GM23338 (cell line): ENCODE measurements around the gene CRK. TPM values are rescaled to one million over a fixed set of nuclear protein-coding genes. Genes with fewer than 3 reads are reported as not detected.

ENCODE experiments used
- ATAC-seq: fragments of 200-7000 bp; cut with Tn5 transposase; 3 replicates; pipeline ENCODE4 v1.9.1; 2020
- DNase-seq: peaks from one replicate; pipeline ENCODE4 v3.0.0-alpha.2; 2015; ENCODE audit warnings: low spot score
- H2AFZ ChIP-seq: fragments of 200-600 bp; sonication (generic); 2 replicates; pipeline ENCODE4 v1.8.0; 2016; ENCODE audit warnings: antibody characterized with exemption, mild to moderate bottlenecking, moderate library complexity
- H3F3A ChIP-seq: fragments of 200-600 bp; sonication (generic); replicated peaks from 2 replicates; pipeline ENCODE4 v1.8.0; 2017; ENCODE audit warnings: antibody characterized with exemption, mixed run types, low read depth
- H3K27ac ChIP-seq: fragments of 200-600 bp; sonication (generic); 2 replicates; pipeline ENCODE4 v1.6.1; 2016; ENCODE audit warnings: low read depth
- H3K27me3 ChIP-seq: fragments of 200-600 bp; sonication (generic); 2 replicates; pipeline ENCODE4 v1.8.0; 2016; ENCODE audit warnings: mild to moderate bottlenecking, mixed run types, moderate library complexity; ENCODE audit not compliant: insufficient read depth
- H3K36me3 ChIP-seq: fragments of 200-600 bp; sonication (generic); 2 replicates; pipeline ENCODE4 v1.8.0; 2016; ENCODE audit warnings: mild to moderate bottlenecking; ENCODE audit not compliant: insufficient read depth
- H3K4me1 ChIP-seq: fragments of 200-600 bp; sonication (generic); 2 replicates; pipeline ENCODE4 v1.8.0; 2016; ENCODE audit warnings: mild to moderate bottlenecking, moderate library complexity; ENCODE audit not compliant: insufficient read depth
- H3K4me2 ChIP-seq: fragments of 200-600 bp; sonication (generic); 2 replicates; pipeline ENCODE4 v1.7.1; 2017; ENCODE audit warnings: mixed run types
- H3K4me3 ChIP-seq: fragments of 200-600 bp; sonication (generic); 2 replicates; pipeline ENCODE4 v1.6.1; 2016; ENCODE audit warnings: mixed run types
- H3K79me2 ChIP-seq: fragments of 200-600 bp; sonication (generic); replicated peaks from 2 replicates; pipeline ENCODE4 v1.8.0; 2017; ENCODE audit warnings: mild to moderate bottlenecking; ENCODE audit not compliant: insufficient read depth
- H3K9me2 ChIP-seq: fragments of 200-600 bp; sonication (generic); 2 replicates; pipeline ENCODE4 v1.8.0; 2017; ENCODE audit not compliant: insufficient read depth
- H4K20me1 ChIP-seq: fragments of 200-600 bp; sonication (generic); replicated peaks from 2 replicates; pipeline ENCODE4 v1.8.0; 2017; ENCODE audit warnings: mild to moderate bottlenecking; ENCODE audit not compliant: insufficient read depth
- H3K27ac Mint-ChIP-seq: 2 replicates; pipeline ENCODE4 v1.8.0; 2020; ENCODE audit warnings: inconsistent platforms, mild to moderate bottlenecking, moderate library complexity, mixed read lengths
- H3K27me3 Mint-ChIP-seq: 3 replicates; pipeline ENCODE4 v1.8.0; 2022; ENCODE audit warnings: low read depth, mild to moderate bottlenecking, moderate library complexity, mixed read lengths, inconsistent platforms; ENCODE audit not compliant: insufficient read depth, poor library complexity
- H3K36me3 Mint-ChIP-seq: 3 replicates; pipeline ENCODE4 v1.8.0; 2021; ENCODE audit warnings: low read depth, mild to moderate bottlenecking, inconsistent platforms, moderate library complexity, mixed read lengths
- H3K4me1 Mint-ChIP-seq: 3 replicates; pipeline ENCODE4 v1.8.0; 2020; ENCODE audit warnings: mild to moderate bottlenecking, inconsistent platforms, mixed read lengths
- H3K4me3 Mint-ChIP-seq: 3 replicates; pipeline ENCODE4 v1.8.0; 2021; ENCODE audit warnings: moderate library complexity, mild to moderate bottlenecking, inconsistent platforms, mixed read lengths
- H3K9me3 Mint-ChIP-seq: 3 replicates; pipeline ENCODE4 v1.8.0; 2020; ENCODE audit warnings: moderate library complexity, mild to moderate bottlenecking, inconsistent platforms, mixed read lengths
- CREB1 ChIP-seq: fragments of 250-450 bp; sonication (Bioruptor Pico); IDR thresholded peaks from 2 replicates; pipeline ENCODE4 v1.5.0; 2020; ENCODE audit warnings: low read depth, mild to moderate bottlenecking, moderate library complexity
- ETS1 ChIP-seq: IDR thresholded peaks from 2 replicates; pipeline ENCODE4 v1.6.1; 2016; ENCODE audit warnings: antibody characterized with exemption
- EZH2 ChIP-seq: fragments of 200-600 bp; sonication (generic); IDR thresholded peaks from one replicate; pipeline ENCODE4 v1.8.0; 2017; ENCODE audit warnings: antibody characterized with exemption, mild to moderate bottlenecking, low read depth; ENCODE audit not compliant: unreplicated experiment
- EZH2phosphoT487 ChIP-seq: fragments of 200-600 bp; sonication (generic); IDR thresholded peaks from one replicate; pipeline ENCODE4 v1.8.1; 2018; ENCODE audit warnings: antibody characterized with exemption; ENCODE audit not compliant: unreplicated experiment
- NANOG ChIP-seq: IDR thresholded peaks from 2 replicates; pipeline ENCODE4 v1.6.1; 2016; ENCODE audit warnings: antibody characterized with exemption, borderline replicate concordance
- POLR2AphosphoS5 ChIP-seq: IDR thresholded peaks from 2 replicates; pipeline ENCODE4 v1.6.1; 2016; ENCODE audit warnings: antibody characterized with exemption, low read depth
- STAT1 ChIP-seq: IDR thresholded peaks from one replicate; pipeline ENCODE4 v1.6.1; 2016; ENCODE audit warnings: antibody characterized with exemption; ENCODE audit not compliant: unreplicated experiment
- ZNF114 ChIP-seq: fragments of 250-450 bp; sonication (Bioruptor Pico); IDR thresholded peaks from 2 replicates; pipeline ENCODE4 v1.5.0; 2020; ENCODE audit warnings: mild to moderate bottlenecking, moderate library complexity
- ZNF331 ChIP-seq: fragments of 250-450 bp; sonication (Bioruptor Pico); IDR thresholded peaks from 2 replicates; pipeline ENCODE4 v1.5.0; 2020; ENCODE audit warnings: low read depth, mild to moderate bottlenecking, moderate library complexity
- polyA plus RNA-seq: library from polyadenylated mRNA; unstranded; fragments of >200 nt; fragmentation: Nextera tagmentation; extraction: Ambion mirVana; gene quantifications from 2 replicates; pipeline ENCODE4 v1.2.1, GENCODE V29; 2016
- total RNA-seq: library from RNA; depleted of rRNA; stranded (reverse); fragments of >200 nt; shearing (Covaris generic); gene quantifications from 2 replicates; pipeline ENCODE4 v1.2.3, GENCODE V29; 2014
- TF ChIP-seq, protein P1 (sequence below): fragments of 250-450 bp; sonication (Bioruptor Pico); IDR thresholded peaks from 2 replicates; pipeline ENCODE4 v1.5.0; 2020; ENCODE audit warnings: mild to moderate bottlenecking, moderate library complexity
- TF ChIP-seq, protein P2 (sequence below), 2 experiments: fragments of 200-600 bp in 1 of 2; sonication (generic) in 1 of 2; conservative IDR thresholded peaks; 2 replicates each; pipeline versions ENCODE4 v1.5.1 to v1.6.1; 2016 to 2017; ENCODE audit warnings: antibody characterized with exemption in 2 of 2, low read depth in 2 of 2, mild to moderate bottlenecking in 2 of 2, moderate library complexity in 1 of 2

The CRK gene
- total and polyA plus RNA-seq, 2 experiments from 2014 or later = 32.6 to 59.8 TPM

DNA sequence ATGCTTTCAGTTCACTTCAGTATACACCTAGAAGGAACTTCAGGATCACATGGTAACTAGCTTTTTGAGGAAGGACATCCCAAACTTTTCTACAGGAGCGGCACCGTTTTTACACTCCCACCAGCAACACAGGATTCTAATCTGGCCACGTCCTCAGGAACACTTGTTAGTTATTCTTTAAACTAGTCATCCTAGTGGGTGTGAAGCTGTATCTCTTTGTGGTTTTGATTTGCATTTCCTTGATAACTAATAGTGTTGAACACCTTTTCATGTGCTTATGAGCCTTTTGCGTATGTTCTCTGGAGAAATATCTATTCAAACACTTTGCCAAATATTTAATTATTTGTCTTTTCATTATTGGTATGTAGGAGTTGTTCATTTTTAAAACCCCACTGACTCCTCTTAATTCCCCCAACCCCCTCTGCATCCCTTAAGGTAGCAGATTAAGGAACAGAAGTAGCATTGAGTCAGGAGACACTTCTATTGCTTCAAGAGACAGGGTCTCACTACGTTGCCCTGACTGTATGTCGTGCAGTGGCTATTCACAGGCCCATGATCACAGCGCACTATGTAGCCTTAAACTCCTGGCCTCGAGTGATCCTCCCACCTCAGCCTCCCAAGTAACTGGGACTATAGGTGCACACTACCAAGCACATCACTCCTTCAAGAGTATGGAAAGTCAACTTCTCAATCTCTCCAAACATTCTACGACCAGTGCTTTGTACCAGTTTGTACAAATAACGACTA lies 81.4 kb downstream of the CRK start (continued):
- TF ChIP-seq NANOG = no peak

DNA sequence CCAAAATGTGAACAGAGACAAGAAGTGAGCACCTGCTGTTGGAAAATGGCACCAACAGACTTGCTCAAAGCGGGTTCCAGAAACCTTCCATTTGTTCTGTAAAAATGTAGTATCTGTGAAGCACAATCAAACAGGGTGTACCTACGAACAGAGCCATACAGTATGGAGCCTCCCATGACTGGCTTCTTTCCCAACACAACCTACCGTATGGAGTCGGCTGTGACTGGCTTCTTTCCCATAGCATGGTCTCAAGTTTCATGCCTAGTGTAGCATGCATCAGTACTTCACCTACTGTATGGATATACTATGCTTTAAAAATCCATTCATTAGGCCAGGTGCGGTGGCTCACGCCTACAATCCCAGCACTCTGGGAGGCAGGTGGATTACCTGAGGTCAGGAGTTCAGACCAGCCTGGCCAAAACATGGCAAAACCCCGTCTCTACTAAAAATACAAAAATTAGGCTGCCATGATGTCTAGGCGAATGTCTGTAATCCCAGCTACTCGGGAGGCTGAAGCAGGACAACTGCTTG lies 82.3 kb downstream of the CRK start:
- Histone ChIP-seq H3K9me2 (no peaks in the 10 kb centered on the region), H3K27ac (peak overlapping the region; percentile 64; the same call in 1 of the 2 replicates), H3K36me3 (no peaks in the 10 kb centered on the region), H3K27me3 (no peaks in the 10 kb centered on the region), H3K4me3 (no peak overlapping the region), H3K4me1 (peaks cover 53% of the 10 kb centered on the region), H2AFZ (no peak overlapping the region), H3K79me2 (peaks cover 100% of the 10 kb centered on the region), H3K4me2 (no peak overlapping the region), H4K20me1 (peaks cover 90% of the 10 kb centered on the region), H3F3A (peaks cover 30% of the 10 kb centered on the region)
- no peak overlapping the region for H3K4me3 Mint-ChIP-seq
- no peaks in the 10 kb centered on the region for H3K9me3 Mint-ChIP-seq
- H3K36me3 Mint-ChIP-seq = peaks cover 34% of the 10 kb centered on the region
- peaks cover 11% of the 10 kb centered on the region for H3K27me3 Mint-ChIP-seq
- DNase-seq = no peak
- H3K4me1 Mint-ChIP-seq = peaks cover 44% of the 10 kb centered on the region
- H3K27ac Mint-ChIP-seq = no peak overlapping the region
- ATAC-seq = peak; percentile 18; the same call in 1 of the 3 replicates
- no peak for TF ChIP-seq ZNF114 (CRISPR knock-in tag)
- no peak for TF ChIP-seq CREB1 (CRISPR knock-in tag)
- TF ChIP-seq, protein P1, sequence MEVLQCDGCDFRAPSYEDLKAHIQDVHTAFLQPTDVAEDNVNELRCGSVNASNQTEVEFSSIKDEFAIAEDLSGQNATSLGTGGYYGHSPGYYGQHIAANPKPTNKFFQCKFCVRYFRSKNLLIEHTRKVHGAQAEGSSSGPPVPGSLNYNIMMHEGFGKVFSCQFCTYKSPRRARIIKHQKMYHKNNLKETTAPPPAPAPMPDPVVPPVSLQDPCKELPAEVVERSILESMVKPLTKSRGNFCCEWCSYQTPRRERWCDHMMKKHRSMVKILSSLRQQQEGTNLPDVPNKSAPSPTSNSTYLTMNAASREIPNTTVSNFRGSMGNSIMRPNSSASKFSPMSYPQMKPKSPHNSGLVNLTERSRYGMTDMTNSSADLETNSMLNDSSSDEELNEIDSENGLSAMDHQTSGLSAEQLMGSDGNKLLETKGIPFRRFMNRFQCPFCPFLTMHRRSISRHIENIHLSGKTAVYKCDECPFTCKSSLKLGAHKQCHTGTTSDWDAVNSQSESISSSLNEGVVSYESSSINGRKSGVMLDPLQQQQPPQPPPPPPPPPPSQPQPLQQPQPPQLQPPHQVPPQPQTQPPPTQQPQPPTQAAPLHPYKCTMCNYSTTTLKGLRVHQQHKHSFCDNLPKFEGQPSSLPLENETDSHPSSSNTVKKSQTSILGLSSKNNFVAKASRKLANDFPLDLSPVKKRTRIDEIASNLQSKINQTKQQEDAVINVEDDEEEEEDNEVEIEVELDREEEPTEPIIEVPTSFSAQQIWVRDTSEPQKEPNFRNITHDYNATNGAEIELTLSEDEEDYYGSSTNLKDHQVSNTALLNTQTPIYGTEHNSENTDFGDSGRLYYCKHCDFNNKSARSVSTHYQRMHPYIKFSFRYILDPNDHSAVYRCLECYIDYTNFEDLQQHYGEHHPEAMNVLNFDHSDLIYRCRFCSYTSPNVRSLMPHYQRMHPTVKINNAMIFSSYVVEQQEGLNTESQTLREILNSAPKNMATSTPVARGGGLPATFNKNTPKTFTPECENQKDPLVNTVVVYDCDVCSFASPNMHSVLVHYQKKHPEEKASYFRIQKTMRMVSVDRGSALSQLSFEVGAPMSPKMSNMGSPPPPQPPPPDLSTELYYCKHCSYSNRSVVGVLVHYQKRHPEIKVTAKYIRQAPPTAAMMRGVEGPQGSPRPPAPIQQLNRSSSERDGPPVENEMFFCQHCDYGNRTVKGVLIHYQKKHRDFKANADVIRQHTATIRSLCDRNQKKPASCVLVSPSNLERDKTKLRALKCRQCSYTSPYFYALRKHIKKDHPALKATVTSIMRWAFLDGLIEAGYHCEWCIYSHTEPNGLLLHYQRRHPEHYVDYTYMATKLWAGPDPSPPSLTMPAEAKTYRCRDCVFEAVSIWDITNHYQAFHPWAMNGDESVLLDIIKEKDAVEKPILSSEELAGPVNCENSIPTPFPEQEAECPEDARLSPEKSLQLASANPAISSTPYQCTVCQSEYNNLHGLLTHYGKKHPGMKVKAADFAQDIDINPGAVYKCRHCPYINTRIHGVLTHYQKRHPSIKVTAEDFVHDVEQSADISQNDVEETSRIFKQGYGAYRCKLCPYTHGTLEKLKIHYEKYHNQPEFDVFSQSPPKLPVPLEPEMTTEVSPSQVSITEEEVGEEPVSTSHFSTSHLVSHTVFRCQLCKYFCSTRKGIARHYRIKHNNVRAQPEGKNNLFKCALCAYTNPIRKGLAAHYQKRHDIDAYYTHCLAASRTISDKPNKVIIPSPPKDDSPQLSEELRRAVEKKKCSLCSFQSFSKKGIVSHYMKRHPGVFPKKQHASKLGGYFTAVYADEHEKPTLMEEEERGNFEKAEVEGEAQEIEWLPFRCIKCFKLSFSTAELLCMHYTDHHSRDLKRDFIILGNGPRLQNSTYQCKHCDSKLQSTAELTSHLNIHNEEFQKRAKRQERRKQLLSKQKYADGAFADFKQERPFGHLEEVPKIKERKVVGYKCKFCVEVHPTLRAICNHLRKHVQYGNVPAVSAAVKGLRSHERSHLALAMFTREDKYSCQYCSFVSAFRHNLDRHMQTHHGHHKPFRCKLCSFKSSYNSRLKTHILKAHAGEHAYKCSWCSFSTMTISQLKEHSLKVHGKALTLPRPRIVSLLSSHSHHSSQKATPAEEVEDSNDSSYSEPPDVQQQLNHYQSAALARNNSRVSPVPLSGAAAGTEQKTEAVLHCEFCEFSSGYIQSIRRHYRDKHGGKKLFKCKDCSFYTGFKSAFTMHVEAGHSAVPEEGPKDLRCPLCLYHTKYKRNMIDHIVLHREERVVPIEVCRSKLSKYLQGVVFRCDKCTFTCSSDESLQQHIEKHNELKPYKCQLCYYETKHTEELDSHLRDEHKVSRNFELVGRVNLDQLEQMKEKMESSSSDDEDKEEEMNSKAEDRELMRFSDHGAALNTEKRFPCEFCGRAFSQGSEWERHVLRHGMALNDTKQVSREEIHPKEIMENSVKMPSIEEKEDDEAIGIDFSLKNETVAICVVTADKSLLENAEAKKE (CRISPR knock-in tag) = no peak
- TF ChIP-seq ETS1 = no peak
- no peak for TF ChIP-seq STAT1
- no peak for TF ChIP-seq NANOG
- TF ChIP-seq EZH2phosphoT487 = no peak
- no peak for TF ChIP-seq ZNF331 (CRISPR knock-in tag)
- TF ChIP-seq, protein P2, sequence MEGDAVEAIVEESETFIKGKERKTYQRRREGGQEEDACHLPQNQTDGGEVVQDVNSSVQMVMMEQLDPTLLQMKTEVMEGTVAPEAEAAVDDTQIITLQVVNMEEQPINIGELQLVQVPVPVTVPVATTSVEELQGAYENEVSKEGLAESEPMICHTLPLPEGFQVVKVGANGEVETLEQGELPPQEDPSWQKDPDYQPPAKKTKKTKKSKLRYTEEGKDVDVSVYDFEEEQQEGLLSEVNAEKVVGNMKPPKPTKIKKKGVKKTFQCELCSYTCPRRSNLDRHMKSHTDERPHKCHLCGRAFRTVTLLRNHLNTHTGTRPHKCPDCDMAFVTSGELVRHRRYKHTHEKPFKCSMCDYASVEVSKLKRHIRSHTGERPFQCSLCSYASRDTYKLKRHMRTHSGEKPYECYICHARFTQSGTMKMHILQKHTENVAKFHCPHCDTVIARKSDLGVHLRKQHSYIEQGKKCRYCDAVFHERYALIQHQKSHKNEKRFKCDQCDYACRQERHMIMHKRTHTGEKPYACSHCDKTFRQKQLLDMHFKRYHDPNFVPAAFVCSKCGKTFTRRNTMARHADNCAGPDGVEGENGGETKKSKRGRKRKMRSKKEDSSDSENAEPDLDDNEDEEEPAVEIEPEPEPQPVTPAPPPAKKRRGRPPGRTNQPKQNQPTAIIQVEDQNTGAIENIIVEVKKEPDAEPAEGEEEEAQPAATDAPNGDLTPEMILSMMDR (conservative IDR thresholded peaks at IDR 0.05; ENCODE audit: low read depth in 2 of 2) = no peak
- no peak for TF ChIP-seq POLR2AphosphoS5
- TF ChIP-seq EZH2 = no peak
